Measurements from ENCODE around the gene FLACC1.

The FLACC1 gene

DNA sequence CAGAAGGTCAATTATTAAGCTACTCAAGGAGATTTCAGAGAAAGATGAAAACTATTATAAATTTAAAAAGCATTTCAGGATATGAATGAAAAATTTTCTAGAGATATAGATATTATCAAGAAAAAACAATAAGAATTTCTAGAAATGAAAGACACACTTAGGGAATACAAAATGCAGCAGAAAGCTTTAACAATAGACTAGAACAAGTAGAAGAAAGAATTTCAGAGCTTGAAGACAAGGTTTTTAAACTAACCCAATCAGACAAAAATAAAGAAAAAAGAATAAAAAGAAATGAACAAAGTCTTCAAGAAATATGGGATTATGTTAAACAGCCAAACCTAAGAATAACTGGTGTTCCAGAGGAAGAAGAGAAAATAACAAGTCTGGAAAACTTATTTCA, 34.4 kb downstream of the FLACC1 start:
- no peak overlapping the region for H3K4ac ChIP-seq (ENCODE audit: low read depth, low read length)
- H4K8ac ChIP-seq (ENCODE audit: low read depth, low read length), result no peak overlapping the region
- H3K79me1 ChIP-seq (ENCODE audit: low read length), result no peaks in the 10 kb centered on the region
- no peak overlapping the region for H4K5ac ChIP-seq (ENCODE audit: low read length)
- H3K27ac ChIP-seq (ENCODE audit: low read depth, low read length), result no peak overlapping the region
- no peaks in the 10 kb centered on the region for H3K4me1 ChIP-seq (ENCODE audit: control insufficient read depth, low read depth, low read length)
- no peak for DNase-seq
- H3K23ac ChIP-seq (ENCODE audit: low read length), result no peak overlapping the region
- no peaks in the 10 kb centered on the region for H3K36me3 ChIP-seq (ENCODE audit: control insufficient read depth, insufficient read depth, low read length)
- H3K9ac ChIP-seq (ENCODE audit: low read length), result no peak overlapping the region
- no peak overlapping the region for H3K4me3 ChIP-seq (ENCODE audit: low read length)
- H3K56ac ChIP-seq (ENCODE audit: low read length), result no peak overlapping the region
- no peak overlapping the region for H3K4me2 ChIP-seq (ENCODE audit: low read length)
- no peak overlapping the region for H2BK15ac ChIP-seq (replicated peaks; ENCODE audit: low read depth)
- H2AK5ac ChIP-seq (ENCODE audit: low read length), result no peak overlapping the region
- H2BK120ac ChIP-seq (ENCODE audit: low read depth, low read length), result no peak overlapping the region
- H3K27me3 ChIP-seq (ENCODE audit: insufficient read depth, low read length, poor library complexity), result no peaks in the 10 kb centered on the region
- no peaks in the 10 kb centered on the region for H3K79me2 ChIP-seq (ENCODE audit: control insufficient read depth, insufficient read depth, low read length)
- H2BK5ac ChIP-seq (ENCODE audit: low read length), result no peak overlapping the region
- H3K18ac ChIP-seq (ENCODE audit: low read length), result no peak overlapping the region

- WGBS (ENCODE audit: extremely low coverage, insufficient coverage, low lambda C conversion rate), result no CpG with 5 or more reads among the region's 4 CpGs
- Histone ChIP-seq H3K27me3 (ENCODE audit: insufficient read depth, low read length, poor library complexity) (no peaks in the 10 kb centered on the region), H2AK5ac (ENCODE audit: low read length) (no peak overlapping the region)
Measured at GRCh38 chr2:201320701-201321100, 36.4 kb downstream of the FLACC1 start.

GRCh38 chr2:201320257-201320656, 36.9 kb downstream of the FLACC1 start:
- no peak overlapping the region for H3K18ac ChIP-seq (ENCODE audit: low read length)
- no CpG with 5 or more reads among the region's 4 CpGs for WGBS (ENCODE audit: extremely low coverage, insufficient coverage, low lambda C conversion rate)

More at GRCh38 chr2:201320701-201321100, 36.4 kb downstream of the FLACC1 start:
- Histone ChIP-seq H2BK120ac (ENCODE audit: low read depth, low read length) (no peak overlapping the region), H4K5ac (ENCODE audit: low read length) (no peak overlapping the region), H2BK15ac (replicated peaks; ENCODE audit: low read depth) (no peak overlapping the region), H3K4ac (ENCODE audit: low read depth, low read length) (no peak overlapping the region), H3K18ac (ENCODE audit: low read length) (no peak overlapping the region), H3K36me3 (ENCODE audit: control insufficient read depth, insufficient read depth, low read length) (no peaks in the 10 kb centered on the region), H3K23ac (ENCODE audit: low read length) (no peak overlapping the region), H3K9ac (ENCODE audit: low read length) (no peak overlapping the region), H3K79me1 (ENCODE audit: low read length) (no peaks in the 10 kb centered on the region), H3K4me3 (ENCODE audit: low read length) (no peak overlapping the region), H3K79me2 (ENCODE audit: control insufficient read depth, insufficient read depth, low read length) (no peaks in the 10 kb centered on the region), H4K8ac (ENCODE audit: low read depth, low read length) (no peak overlapping the region), H3K4me2 (ENCODE audit: low read length) (no peak overlapping the region), H3K27ac (ENCODE audit: low read depth, low read length) (no peak overlapping the region), H3K56ac (ENCODE audit: low read length) (no peak overlapping the region), H3K4me1 (ENCODE audit: control insufficient read depth, low read depth, low read length) (no peaks in the 10 kb centered on the region), H2BK5ac (ENCODE audit: low read length) (no peak overlapping the region)
- DNase-seq, result no peak

DNA sequence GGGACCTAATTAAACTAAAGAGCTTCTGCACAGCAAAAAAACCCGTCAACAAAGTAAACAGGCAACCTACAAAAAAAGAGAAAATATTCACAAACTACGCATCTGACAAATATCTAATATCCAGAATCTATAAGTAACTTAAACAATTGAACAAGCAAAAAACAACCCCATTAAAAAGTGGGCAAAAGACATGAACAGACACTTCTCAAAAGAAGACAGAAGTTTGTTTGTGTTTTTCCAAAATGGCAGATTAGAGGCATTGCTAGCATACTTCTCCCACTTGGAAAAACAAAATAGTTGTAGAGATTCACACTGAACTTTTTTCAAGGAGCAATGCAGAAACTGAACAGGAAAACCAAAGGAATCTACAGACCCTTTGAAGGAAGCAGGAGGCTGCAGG, 37.6 kb downstream of the FLACC1 start:
- no CpG with 5 or more reads among the region's 2 CpGs for WGBS (ENCODE audit: extremely low coverage, insufficient coverage, low lambda C conversion rate)

More at GRCh38 chr2:201320257-201320656, 36.9 kb downstream of the FLACC1 start:
- Histone ChIP-seq H2BK15ac (replicated peaks; ENCODE audit: low read depth) (no peak overlapping the region), H3K9ac (ENCODE audit: low read length) (no peak overlapping the region), H3K79me1 (ENCODE audit: low read length) (no peaks in the 10 kb centered on the region), H3K4ac (ENCODE audit: low read depth, low read length) (no peak overlapping the region), H3K56ac (ENCODE audit: low read length) (no peak overlapping the region), H2BK5ac (ENCODE audit: low read length) (no peak overlapping the region), H3K23ac (ENCODE audit: low read length) (no peak overlapping the region), H4K8ac (ENCODE audit: low read depth, low read length) (no peak overlapping the region), H3K4me1 (ENCODE audit: control insufficient read depth, low read depth, low read length) (no peaks in the 10 kb centered on the region), H2BK120ac (ENCODE audit: low read depth, low read length) (no peak overlapping the region), H3K27ac (ENCODE audit: low read depth, low read length) (no peak overlapping the region), H3K4me3 (ENCODE audit: low read length) (no peak overlapping the region), H3K27me3 (ENCODE audit: insufficient read depth, low read length, poor library complexity) (no peaks in the 10 kb centered on the region), H3K36me3 (ENCODE audit: control insufficient read depth, insufficient read depth, low read length) (no peaks in the 10 kb centered on the region), H3K79me2 (ENCODE audit: control insufficient read depth, insufficient read depth, low read length) (no peaks in the 10 kb centered on the region), H2AK5ac (ENCODE audit: low read length) (no peak overlapping the region), H4K5ac (ENCODE audit: low read length) (no peak overlapping the region), H3K4me2 (ENCODE audit: low read length) (no peak overlapping the region)
- no peak for DNase-seq

GRCh38 chr2:201313362-201313761, 43.8 kb downstream of the FLACC1 start:
- no peak overlapping the region for H3K4ac ChIP-seq (ENCODE audit: low read depth, low read length)
- H3K4me3 ChIP-seq (ENCODE audit: low read length), result no peak overlapping the region
- H3K27me3 ChIP-seq (ENCODE audit: insufficient read depth, low read length, poor library complexity), result no peaks in the 10 kb centered on the region
- H3K36me3 ChIP-seq (ENCODE audit: control insufficient read depth, insufficient read depth, low read length), result no peaks in the 10 kb centered on the region
- H3K9ac ChIP-seq (ENCODE audit: low read length), result no peak overlapping the region
- no peak for DNase-seq
- no peaks in the 10 kb centered on the region for H3K79me1 ChIP-seq (ENCODE audit: low read length)
- no peak overlapping the region for H2BK120ac ChIP-seq (ENCODE audit: low read depth, low read length)
- no peak overlapping the region for H2AK5ac ChIP-seq (ENCODE audit: low read length)
- H2BK5ac ChIP-seq (ENCODE audit: low read length), result no peak overlapping the region
- H3K56ac ChIP-seq (ENCODE audit: low read length), result no peak overlapping the region
- H3K79me2 ChIP-seq (ENCODE audit: control insufficient read depth, insufficient read depth, low read length), result no peaks in the 10 kb centered on the region
- no peak overlapping the region for H3K4me2 ChIP-seq (ENCODE audit: low read length)
- no CpG with 5 or more reads among the region's 5 CpGs for WGBS (ENCODE audit: extremely low coverage, insufficient coverage, low lambda C conversion rate)
- H4K5ac ChIP-seq (ENCODE audit: low read length), result no peak overlapping the region
- H3K23ac ChIP-seq (ENCODE audit: low read length), result no peak overlapping the region
- H3K4me1 ChIP-seq (ENCODE audit: control insufficient read depth, low read depth, low read length), result no peaks in the 10 kb centered on the region
- H4K8ac ChIP-seq (ENCODE audit: low read depth, low read length), result no peak overlapping the region
- no peak overlapping the region for H3K27ac ChIP-seq (ENCODE audit: low read depth, low read length)
- no peak overlapping the region for H3K18ac ChIP-seq (ENCODE audit: low read length)
- H2BK15ac ChIP-seq (replicated peaks; ENCODE audit: low read depth), result no peak overlapping the region

More for the DNA sequence above, 37.6 kb downstream of the FLACC1 start:
- Histone ChIP-seq H3K4me1 (ENCODE audit: control insufficient read depth, low read depth, low read length) (no peaks in the 10 kb centered on the region), H3K79me1 (ENCODE audit: low read length) (no peaks in the 10 kb centered on the region), H3K4ac (ENCODE audit: low read depth, low read length) (no peak overlapping the region), H2BK120ac (ENCODE audit: low read depth, low read length) (no peak overlapping the region), H3K23ac (ENCODE audit: low read length) (no peak overlapping the region), H3K9ac (ENCODE audit: low read length) (no peak overlapping the region), H3K4me2 (ENCODE audit: low read length) (no peak overlapping the region), H4K5ac (ENCODE audit: low read length) (no peak overlapping the region), H3K56ac (ENCODE audit: low read length) (no peak overlapping the region), H2BK5ac (ENCODE audit: low read length) (no peak overlapping the region), H2BK15ac (replicated peaks; ENCODE audit: low read depth) (no peak overlapping the region), H2AK5ac (ENCODE audit: low read length) (no peak overlapping the region), H4K8ac (ENCODE audit: low read depth, low read length) (no peak overlapping the region), H3K18ac (ENCODE audit: low read length) (no peak overlapping the region), H3K36me3 (ENCODE audit: control insufficient read depth, insufficient read depth, low read length) (no peaks in the 10 kb centered on the region), H3K27me3 (ENCODE audit: insufficient read depth, low read length, poor library complexity) (no peaks in the 10 kb centered on the region), H3K27ac (ENCODE audit: low read depth, low read length) (no peak overlapping the region), H3K79me2 (ENCODE audit: control insufficient read depth, insufficient read depth, low read length) (no peaks in the 10 kb centered on the region), H3K4me3 (ENCODE audit: low read length) (no peak overlapping the region)
- no peak for DNase-seq

GRCh38 chr2:201308914-201309313, 48.2 kb downstream of the FLACC1 start:
- H3K4me2 ChIP-seq (ENCODE audit: low read length), result no peak overlapping the region
- no peaks in the 10 kb centered on the region for H3K79me1 ChIP-seq (ENCODE audit: low read length)
- H3K27ac ChIP-seq (ENCODE audit: low read depth, low read length), result no peak overlapping the region
- H2BK5ac ChIP-seq (ENCODE audit: low read length), result no peak overlapping the region
- H4K8ac ChIP-seq (ENCODE audit: low read depth, low read length), result no peak overlapping the region
- H3K9ac ChIP-seq (ENCODE audit: low read length), result no peak overlapping the region
- H2BK120ac ChIP-seq (ENCODE audit: low read depth, low read length), result no peak overlapping the region
- H3K36me3 ChIP-seq (ENCODE audit: control insufficient read depth, insufficient read depth, low read length), result no peaks in the 10 kb centered on the region
- no peaks in the 10 kb centered on the region for H3K4me1 ChIP-seq (ENCODE audit: control insufficient read depth, low read depth, low read length)
- no peak overlapping the region for H2BK15ac ChIP-seq (replicated peaks; ENCODE audit: low read depth)
- no peak overlapping the region for H2AK5ac ChIP-seq (ENCODE audit: low read length)
- H3K18ac ChIP-seq (ENCODE audit: low read length), result no peak overlapping the region
- H3K4ac ChIP-seq (ENCODE audit: low read depth, low read length), result no peak overlapping the region
- WGBS (ENCODE audit: extremely low coverage, insufficient coverage, low lambda C conversion rate), result no CpG with 5 or more reads among the region's 3 CpGs
- no peak overlapping the region for H3K56ac ChIP-seq (ENCODE audit: low read length)
- no peak overlapping the region for H3K4me3 ChIP-seq (ENCODE audit: low read length)
- no peaks in the 10 kb centered on the region for H3K79me2 ChIP-seq (ENCODE audit: control insufficient read depth, insufficient read depth, low read length)
- H4K5ac ChIP-seq (ENCODE audit: low read length), result no peak overlapping the region
- no peak for DNase-seq
- no peak overlapping the region for H3K23ac ChIP-seq (ENCODE audit: low read length)
- H3K27me3 ChIP-seq (ENCODE audit: insufficient read depth, low read length, poor library complexity), result no peaks in the 10 kb centered on the region

All from mesendoderm (in vitro differentiated cells).